ENCODE measurements around the gene FERMT3. TPM values are rescaled to one million over a fixed set of nuclear protein-coding genes. Genes with fewer than 3 reads are reported as not detected.

Gene FERMT3
- total and polyA plus RNA-seq, 2 of the 13 experiments (the other 11 are each of a cell fraction or from before 2014, with no cell fraction given), result 0.29 TPM; not detected in 1

- TF ChIP-seq ZNF407 (CRISPR knock-in tag; IDR thresholded peaks at IDR 0.05; ENCODE audit: not compliant biosample characterization) (peak; percentile 45), ZNF883 (CRISPR knock-in tag; IDR thresholded peaks at IDR 0.05; ENCODE audit: not compliant biosample characterization) (peak; percentile 46), NR2F6 (IDR thresholded peaks at IDR 0.05) (no peak), NR2F6 (CRISPR knock-in tag; IDR thresholded peaks at IDR 0.05) (no peak), DZIP1 (CRISPR knock-in tag; IDR thresholded peaks at IDR 0.05) (no peak), JUN (CRISPR knock-in tag; IDR thresholded peaks at IDR 0.05) (no peak), GATAD1 (CRISPR knock-in tag; IDR thresholded peaks at IDR 0.05) (peak; percentile 51; the same call in 1 of the 2 replicates), ZSCAN5A (CRISPR knock-in tag; IDR thresholded peaks at IDR 0.05; ENCODE audit: borderline replicate concordance) (no peak), MEF2D (CRISPR knock-in tag; IDR thresholded peaks at IDR 0.05) (no peak), ATF7-NPFF (CRISPR knock-in tag; IDR thresholded peaks at IDR 0.05; ENCODE audit: low read depth) (no peak), ZBTB33 (CRISPR knock-in tag; IDR thresholded peaks at IDR 0.05) (no peak), MTA1 (CRISPR knock-in tag; IDR thresholded peaks at IDR 0.05; ENCODE audit: borderline replicate concordance) (peak; percentile 81; the same call in 1 of the 2 replicates), ERF (CRISPR knock-in tag; IDR thresholded peaks at IDR 0.05) (peak; percentile 47; the same call in 1 of the 2 replicates), ZNF451 (CRISPR knock-in tag; IDR thresholded peaks at IDR 0.05) (peak; percentile 52; the same call in 1 of the 2 replicates), RARA (CRISPR knock-in tag; IDR thresholded peaks at IDR 0.05) (peak; percentile 30)
These were observed 40.5 kb upstream of the FERMT3 start, which contains the start of gene MACROD1 (continued) for GRCh38 chr11:64165842-64166635.
